ENCODE measurements around the gene SLC44A4. TPM values are rescaled to one million over a fixed set of nuclear protein-coding genes. Genes with fewer than 3 reads are reported as not detected.

Gene SLC44A4
- total RNA-seq, 2 donors from 2014 or later, result 546 to 779 TPM

GRCh38 chr6:31905041-31905440, 26.2 kb upstream of the SLC44A4 start:
- H3K4me3 ChIP-seq, result no peak overlapping the region
- no peak overlapping the region for H3K27ac ChIP-seq
- TF ChIP-seq CTCF (IDR thresholded peaks at IDR 0.05), result no peak
- no peaks in the 10 kb centered on the region for H3K36me3 ChIP-seq
- H3K9ac ChIP-seq (ENCODE audit: low read depth in 2 of 2, low read length in 2 of 2), result no peak overlapping the region
- DNase-seq, result no peak
- intact Hi-C loops (cut with DNase I), result no loop called here
- no peaks in the 10 kb centered on the region for H3K27me3 ChIP-seq
- H3K9me3 ChIP-seq, result no peaks in the 10 kb centered on the region
- H3K4me1 ChIP-seq, result no peaks in the 10 kb centered on the region

DNA sequence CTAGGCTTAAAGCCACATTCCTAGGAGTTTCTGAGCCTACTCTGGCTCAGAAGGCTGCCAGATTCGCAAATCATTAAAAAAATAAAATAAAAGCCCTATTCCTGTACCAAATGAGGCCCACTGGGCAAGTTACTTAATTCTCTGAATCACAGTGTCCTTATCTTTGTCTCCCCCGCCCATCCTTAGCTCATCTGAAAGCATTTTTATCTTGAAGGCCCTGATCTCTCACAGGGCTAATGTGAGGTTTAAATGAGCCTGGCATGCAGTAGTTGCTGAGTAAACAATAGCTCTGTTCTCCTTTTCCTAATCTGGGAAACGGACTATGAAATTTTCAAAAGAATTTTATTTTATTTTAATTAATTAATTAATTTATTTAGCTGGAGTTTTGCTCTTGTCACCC, 25.2 kb upstream of the SLC44A4 start:
- Histone ChIP-seq H3K9ac (ENCODE audit: low read depth in 2 of 2, low read length in 2 of 2) (no peak overlapping the region), H3K27me3 (no peaks in the 10 kb centered on the region), H3K27ac (no peak overlapping the region), H3K4me1 (no peaks in the 10 kb centered on the region), H3K9me3 (no peaks in the 10 kb centered on the region), H3K36me3 (no peaks in the 10 kb centered on the region), H3K4me3 (no peak overlapping the region)
- DNase-seq, result no peak
- TF ChIP-seq CTCF (IDR thresholded peaks at IDR 0.05), result no peak
- intact Hi-C loops (cut with DNase I), result loop anchor here (5.0 kb wide), 1 partner anchor 48 kb away; no protein-coding TSS in a partner anchor

- Histone ChIP-seq H3K27me3 (no peaks in the 10 kb centered on the region), H3K4me1 (no peaks in the 10 kb centered on the region), H3K9ac (ENCODE audit: low read depth in 2 of 2, low read length in 2 of 2) (peak within 1 kb of the TSS; percentile 72 to 85), H3K27ac (peak within 1 kb of the TSS; percentile 82), H3K4me3 (peak within 1 kb of the TSS; percentile 50), H3K36me3 (no peaks in the 10 kb centered on the region), H3K9me3 (no peaks in the 10 kb centered on the region)
- intact Hi-C loops (cut with DNase I), result loop anchor here (5.0 kb wide), 1 partner anchor 50 kb away; no protein-coding TSS in a partner anchor
- peak; percentile 90 for DNase-seq
- no peak for TF ChIP-seq CTCF (IDR thresholded peaks at IDR 0.05)
Measured at GRCh38 chr6:31901953-31902643, 23.3 kb upstream of the SLC44A4 start, which contains the start of gene ZBTB12. Gene ZBTB12 (minus strand): TSS chr6:31902086. CDS start chr6:31901305, 781 bp downstream.

- no peak for TF ChIP-seq CTCF (IDR thresholded peaks at IDR 0.05)
- no peaks in the 10 kb centered on the region for H3K27me3 ChIP-seq
- no peaks in the 10 kb centered on the region for H3K9me3 ChIP-seq
- peak overlapping the region; percentile 50 for H3K4me3 ChIP-seq
- H3K4me1 ChIP-seq, result no peaks in the 10 kb centered on the region
- peak overlapping the region; percentile 72 to 85 for H3K9ac ChIP-seq (ENCODE audit: low read depth in 2 of 2, low read length in 2 of 2)
- DNase-seq, result peak; percentile 72
- H3K36me3 ChIP-seq, result no peaks in the 10 kb centered on the region
- intact Hi-C loops (cut with DNase I), result loop anchor here (5.0 kb wide), 1 partner anchor 51 kb away; no protein-coding TSS in a partner anchor
- H3K27ac ChIP-seq, result peak overlapping the region; percentile 82
Measured at GRCh38 chr6:31901415-31901952, 22.7 kb upstream of the SLC44A4 start.

DNA sequence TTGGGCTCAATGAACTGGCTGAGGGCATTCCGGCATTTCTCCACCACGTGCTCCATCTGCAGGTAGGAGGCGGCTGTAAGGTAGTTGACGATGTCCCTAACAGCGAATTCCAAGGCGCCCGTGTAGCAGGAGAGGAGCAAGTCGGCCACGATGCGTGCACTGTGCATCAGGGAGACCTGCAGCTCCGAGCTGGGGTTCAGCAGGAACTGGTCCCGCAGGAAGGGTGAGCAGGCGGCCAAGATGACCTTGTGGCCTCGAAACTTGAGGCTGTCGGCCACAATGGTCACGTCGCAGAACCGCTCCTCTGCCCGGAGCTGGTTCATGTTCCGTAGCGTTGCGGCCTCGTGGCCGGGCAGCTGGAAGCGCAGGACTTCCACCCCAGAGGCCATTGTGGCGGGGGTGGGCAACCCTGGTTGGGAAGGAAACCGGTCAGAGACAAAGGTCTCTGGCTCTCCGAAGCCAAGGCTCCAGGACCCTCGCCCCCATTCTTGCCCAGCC, 22.2 kb upstream of the SLC44A4 start:
- no peak for TF ChIP-seq CTCF (IDR thresholded peaks at IDR 0.05)
- Histone ChIP-seq H3K9me3 (no peaks in the 10 kb centered on the region), H3K9ac (ENCODE audit: low read depth in 2 of 2, low read length in 2 of 2) (peak overlapping the region; percentile 47 to 85), H3K27me3 (no peaks in the 10 kb centered on the region), H3K27ac (peak overlapping the region; percentile 82), H3K36me3 (no peaks in the 10 kb centered on the region), H3K4me3 (peak overlapping the region; percentile 50), H3K4me1 (no peaks in the 10 kb centered on the region)
- peak; percentile 47 for DNase-seq
- intact Hi-C loops (cut with DNase I), result loop anchor here (5.0 kb wide), 1 partner anchor 51 kb away; no protein-coding TSS in a partner anchor
